GM21367 (cell line): ENCODE data around the gene MRAS.
"Not testable (repeated sequence)": the region's sequence is repeated elsewhere in the genome, so short reads cannot be mapped to it uniquely, and the experiment has no call there.

Source experiments
- ATAC-seq: cut with Tn5 transposase; IDR thresholded peaks from one replicate; pipeline ENCODE4 v1.9.1; 2021; ENCODE audit not compliant: unreplicated experiment

MRAS gene

DNA sequence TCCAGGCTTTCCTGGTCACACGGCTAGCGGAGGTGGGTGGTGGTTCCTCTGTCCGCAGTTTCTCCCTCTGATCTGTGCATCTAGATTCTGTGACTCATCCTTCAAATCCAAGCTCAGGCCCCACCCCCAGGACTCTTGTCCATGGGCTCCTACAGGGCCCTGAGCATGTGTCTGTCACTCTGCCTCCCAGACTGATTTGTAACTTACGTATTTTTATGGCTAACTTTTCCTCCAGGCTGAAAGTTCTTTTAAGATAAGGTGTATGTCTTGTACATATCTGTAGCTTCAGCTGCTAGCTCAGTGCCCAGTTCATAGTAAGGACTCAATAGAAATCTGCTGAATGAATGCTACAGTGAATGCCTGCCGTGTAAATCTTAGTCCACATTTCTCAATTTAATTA, 94.1 kb downstream of the MRAS start:
- ATAC-seq = no peak

GRCh38 chr3:138443091-138443490, 94.7 kb downstream of the MRAS start:
- ATAC-seq = no peak

GRCh38 chr3:138443521-138444503, 95.4 kb downstream of the MRAS start:
- ATAC-seq = no peak

DNA sequence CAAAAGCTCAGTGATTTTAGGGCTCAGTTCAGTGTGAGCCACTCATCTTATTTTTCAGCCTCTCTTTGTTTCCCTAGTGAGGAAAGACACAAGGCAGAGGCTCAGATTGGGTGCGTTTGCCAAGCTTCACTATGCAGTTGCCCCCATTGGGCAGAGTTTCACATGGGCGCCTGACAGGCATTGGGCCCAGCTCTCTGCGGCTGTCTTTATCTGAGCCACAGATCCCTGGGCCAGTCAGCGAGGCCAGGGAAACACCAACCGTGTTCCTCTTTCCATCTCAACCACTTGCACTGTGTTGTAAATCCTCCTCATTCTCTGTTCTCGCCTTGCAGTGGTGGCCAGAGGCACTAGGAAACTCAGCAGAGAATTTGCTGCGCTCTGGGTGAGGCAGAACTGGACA, 96.9 kb downstream of the MRAS start:
- no peak for ATAC-seq

GRCh38 chr3:138445654-138446053, 97.3 kb downstream of the MRAS start:
- ATAC-seq = no peak

DNA sequence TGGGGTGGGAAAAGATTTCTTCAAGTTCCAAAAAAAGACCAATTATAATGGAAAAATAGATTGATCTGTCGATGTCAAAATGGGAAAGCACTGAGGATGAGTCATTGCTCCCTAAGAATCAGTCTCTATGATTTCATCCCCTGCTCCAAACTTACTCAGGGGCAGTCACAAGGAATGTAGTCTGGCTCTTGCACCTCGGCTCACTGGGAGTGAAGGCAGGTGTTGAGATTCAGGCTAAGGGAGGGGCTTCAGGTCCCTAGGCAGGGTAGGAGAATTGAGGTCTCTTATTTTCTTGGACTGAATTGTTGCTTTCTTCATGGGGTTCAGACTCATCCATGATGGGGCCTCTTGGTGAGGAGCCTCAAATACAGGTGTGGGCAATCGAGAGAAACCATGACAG, 100.3 kb downstream of the MRAS start:
- ATAC-seq = no peak

- no peak for ATAC-seq
Measured at GRCh38 chr3:138449490-138449889, 101.1 kb downstream of the MRAS start.

GRCh38 chr3:138450181-138450580, 101.8 kb downstream of the MRAS start:
- ATAC-seq = no peak

DNA sequence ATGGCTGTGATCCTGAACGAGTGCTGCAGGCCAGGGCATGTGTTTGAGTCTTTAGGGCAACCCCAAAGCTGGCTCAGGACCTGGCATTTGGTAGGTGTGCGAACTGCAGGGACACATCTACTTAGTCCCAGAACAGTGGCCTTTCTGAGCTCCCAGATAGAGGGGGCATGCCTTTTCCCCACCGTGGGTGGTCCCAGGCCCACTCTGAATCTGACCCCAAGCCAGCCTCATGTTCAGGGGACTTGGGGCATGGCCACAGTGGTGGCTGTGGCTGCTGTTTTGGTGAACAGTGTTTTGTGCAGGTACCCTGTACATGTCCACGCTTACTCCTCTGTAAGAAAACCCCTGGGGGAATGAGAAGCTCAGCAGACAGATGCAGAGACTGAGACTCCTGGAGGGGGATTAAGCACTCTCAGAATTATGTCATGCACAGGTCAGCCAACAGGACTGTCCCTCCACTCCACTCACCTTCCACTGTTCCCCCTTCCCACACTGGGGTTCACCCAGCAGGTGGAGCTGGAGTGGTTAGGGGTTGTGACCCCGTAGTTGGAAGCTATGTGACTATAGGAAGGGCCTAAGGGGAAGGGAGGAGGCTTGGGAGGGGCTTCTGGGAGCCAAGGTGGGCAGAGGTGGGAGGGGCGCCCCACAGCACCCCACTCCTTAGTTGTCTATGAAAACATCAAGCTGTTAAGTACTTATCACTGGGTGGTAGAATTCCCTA, 102.5 kb downstream of the MRAS start:
- no peak for ATAC-seq

DNA sequence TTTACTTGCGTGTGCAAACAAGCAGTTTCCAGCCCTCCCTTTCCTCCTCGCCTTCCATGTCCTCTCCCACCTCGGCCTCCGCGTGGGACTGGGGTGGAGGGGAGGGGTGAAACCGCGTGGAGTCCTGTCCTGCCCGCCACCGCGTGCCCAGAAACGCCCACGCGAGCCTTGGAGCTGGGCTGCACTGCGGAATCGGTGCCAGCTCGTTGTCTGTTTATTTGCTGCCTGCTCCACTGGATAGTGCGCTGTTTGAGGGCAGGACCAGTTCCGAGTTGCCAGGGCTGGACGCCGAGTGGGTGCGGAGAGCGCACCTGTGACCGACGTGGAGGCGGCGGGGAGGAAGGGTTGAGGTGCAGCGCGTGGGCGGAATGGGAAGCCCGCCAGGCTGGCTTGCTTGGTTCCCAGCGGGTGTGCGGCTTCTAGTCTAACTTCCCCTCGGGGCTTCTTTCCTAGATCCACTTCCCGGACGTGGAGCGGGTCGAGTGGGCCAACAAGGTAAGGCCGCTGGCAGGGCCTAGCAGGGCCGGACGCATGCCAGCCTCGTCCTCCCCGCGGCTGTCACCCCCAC, 103.3 kb downstream of the MRAS start:
- ATAC-seq = no peak

DNA sequence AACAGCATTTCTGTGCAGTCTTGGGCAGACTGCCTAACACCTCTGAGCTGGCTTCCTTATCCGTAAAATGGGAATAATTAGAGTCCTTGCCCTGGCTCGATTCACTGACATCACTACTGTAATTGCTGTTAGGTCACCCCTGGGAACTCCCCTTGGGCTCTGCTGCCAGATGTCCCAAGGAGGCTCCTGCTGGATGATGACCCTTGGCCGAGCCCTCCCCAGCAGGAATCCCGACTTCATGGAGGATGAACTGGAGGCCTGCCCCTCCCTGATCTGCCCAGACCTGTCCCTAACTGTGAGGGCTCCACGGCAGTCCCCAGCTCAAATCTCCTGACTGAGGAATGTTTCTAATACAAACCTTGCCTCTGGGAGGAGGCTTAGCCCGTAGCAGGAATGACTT, 104.1 kb downstream of the MRAS start:
- ATAC-seq = no peak

DNA sequence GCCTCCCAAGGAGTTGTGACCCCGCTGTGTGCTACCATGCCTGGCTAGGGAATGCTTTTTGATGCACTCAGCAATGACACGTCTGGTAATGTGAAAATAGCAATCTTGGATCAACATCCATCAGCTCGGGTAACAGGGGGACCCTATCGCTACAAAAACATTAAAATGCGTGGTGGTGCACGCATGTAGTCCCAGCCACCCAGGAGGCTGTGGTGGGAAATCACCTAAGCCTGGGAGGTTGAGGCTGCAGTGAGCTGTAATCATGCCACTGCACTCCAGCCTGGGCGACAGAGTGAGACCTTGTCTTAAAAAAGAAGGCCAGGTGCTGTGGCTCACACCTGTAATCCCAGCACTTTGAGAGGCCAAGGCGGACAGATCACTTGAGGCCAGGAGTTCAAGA, 105.6 kb downstream of the MRAS start:
- not testable (repeated sequence) for ATAC-seq
